ENCODE results near the gene GET4.
"Not testable (repeated sequence)": the region's sequence is repeated elsewhere in the genome, so short reads cannot be mapped to it uniquely, and the experiment has no call there.

GET4 gene

DNA sequence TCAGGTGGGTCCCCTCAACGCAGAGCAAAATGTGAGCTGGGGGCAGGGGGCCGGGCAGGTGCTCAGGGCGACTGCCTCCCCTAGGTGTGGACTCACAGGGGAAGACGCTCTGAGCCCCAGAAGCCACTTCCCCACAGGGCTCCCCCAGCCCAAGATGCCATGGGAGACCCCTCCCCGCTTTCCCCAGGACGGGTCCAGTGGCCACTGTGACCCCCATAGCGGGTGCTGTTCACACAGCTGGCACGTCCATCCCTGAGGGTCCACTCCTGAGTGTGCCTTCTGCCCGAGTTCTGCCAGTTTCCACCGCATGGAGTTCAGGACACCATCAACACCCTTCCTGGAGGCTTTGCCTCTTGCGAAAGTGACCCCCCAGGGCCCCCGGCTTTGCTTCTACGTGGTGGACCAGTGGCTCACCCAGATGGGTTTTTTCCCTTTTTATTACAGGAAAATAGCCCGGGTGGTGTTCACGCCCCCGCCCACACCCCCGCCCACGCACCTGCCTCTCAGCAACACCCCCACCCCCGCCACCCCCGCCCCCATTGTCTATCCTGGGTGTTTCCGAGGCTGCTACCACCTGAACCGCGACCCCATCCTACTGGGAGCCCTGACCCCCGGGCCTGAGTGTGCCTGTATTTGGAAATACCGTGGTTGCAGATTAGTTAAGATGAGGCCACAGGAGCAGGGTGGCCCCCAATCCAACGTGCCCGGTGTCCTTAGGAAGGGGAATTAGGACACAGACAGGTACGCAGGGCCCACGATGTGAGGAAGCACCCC is 46.2 kb downstream of the GET4 start:
- TF ChIP-seq, protein P1, sequence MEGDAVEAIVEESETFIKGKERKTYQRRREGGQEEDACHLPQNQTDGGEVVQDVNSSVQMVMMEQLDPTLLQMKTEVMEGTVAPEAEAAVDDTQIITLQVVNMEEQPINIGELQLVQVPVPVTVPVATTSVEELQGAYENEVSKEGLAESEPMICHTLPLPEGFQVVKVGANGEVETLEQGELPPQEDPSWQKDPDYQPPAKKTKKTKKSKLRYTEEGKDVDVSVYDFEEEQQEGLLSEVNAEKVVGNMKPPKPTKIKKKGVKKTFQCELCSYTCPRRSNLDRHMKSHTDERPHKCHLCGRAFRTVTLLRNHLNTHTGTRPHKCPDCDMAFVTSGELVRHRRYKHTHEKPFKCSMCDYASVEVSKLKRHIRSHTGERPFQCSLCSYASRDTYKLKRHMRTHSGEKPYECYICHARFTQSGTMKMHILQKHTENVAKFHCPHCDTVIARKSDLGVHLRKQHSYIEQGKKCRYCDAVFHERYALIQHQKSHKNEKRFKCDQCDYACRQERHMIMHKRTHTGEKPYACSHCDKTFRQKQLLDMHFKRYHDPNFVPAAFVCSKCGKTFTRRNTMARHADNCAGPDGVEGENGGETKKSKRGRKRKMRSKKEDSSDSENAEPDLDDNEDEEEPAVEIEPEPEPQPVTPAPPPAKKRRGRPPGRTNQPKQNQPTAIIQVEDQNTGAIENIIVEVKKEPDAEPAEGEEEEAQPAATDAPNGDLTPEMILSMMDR (conservative IDR thresholded peaks at IDR 0.05), result no peak
- H3K27ac ChIP-seq, result no peak overlapping the region

DNA sequence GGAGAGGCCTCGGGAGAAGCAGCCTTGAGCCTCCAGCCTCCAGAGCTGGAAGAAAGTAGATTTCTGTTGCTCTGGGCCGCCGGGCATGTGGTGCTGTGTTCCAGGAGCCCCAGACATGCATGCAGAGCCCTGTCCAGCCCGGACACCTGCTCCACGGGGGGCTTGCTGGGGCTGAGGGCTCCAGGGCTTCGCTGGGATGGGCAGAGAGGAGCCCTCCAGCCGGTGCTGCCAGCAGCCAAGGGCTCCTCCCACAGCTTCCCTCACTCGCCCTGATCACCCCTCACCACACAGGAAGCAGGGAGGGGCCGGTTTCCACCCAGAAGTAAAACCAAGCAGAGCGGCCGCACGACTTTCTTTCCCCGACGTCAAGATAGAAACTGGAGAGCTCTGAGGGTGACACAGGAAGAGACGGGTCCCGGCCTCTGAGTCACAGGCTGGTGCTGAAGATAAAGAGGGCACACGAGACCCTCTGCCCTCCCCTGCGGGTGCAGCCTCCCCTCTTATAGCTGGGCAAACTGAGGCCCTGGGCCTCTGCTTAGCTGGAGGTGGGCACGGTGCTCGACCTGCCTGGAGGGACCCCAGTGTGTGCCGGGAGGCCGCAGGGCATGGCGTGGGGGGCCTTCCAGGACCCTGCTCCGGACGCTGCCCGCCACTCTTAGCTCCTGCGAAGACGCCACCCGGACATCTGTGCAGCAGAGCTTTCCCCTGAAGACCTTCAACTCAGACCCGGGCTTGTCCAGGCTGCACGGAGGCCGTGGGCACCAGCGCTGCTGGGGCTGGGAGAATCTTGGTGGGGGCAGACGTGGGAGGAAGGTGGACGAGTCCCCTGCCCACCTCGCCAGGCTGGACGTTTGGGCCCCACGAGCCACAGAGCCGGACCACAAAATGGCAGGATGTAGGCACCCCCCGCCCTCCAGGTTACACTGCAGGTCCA is 47.0 kb downstream of the GET4 start:
- TF ChIP-seq, protein P1 (conservative IDR thresholded peaks at IDR 0.05), result no peak
- no peak overlapping the region for H3K27ac ChIP-seq

DNA sequence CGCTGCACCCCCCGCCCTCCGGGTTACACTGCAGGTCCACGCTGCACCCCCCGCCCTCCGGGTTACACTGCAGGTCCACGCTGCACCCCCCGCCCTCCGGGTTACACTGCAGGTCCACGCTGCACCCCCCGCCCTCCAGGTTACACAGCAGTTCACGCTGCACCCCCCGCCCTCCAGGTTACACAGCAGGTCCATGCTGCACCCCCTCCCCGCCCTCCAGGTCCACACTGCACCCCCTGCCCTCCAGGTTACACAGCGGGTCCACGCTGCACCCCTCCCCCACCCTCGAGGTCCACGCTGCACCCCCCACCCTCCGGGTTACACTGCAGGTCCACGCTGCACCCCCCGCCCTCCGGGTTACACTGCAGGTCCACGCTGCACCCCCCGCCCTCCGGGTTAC is 47.7 kb downstream of the GET4 start:
- H3K27ac ChIP-seq, result not testable (repeated sequence)

DNA sequence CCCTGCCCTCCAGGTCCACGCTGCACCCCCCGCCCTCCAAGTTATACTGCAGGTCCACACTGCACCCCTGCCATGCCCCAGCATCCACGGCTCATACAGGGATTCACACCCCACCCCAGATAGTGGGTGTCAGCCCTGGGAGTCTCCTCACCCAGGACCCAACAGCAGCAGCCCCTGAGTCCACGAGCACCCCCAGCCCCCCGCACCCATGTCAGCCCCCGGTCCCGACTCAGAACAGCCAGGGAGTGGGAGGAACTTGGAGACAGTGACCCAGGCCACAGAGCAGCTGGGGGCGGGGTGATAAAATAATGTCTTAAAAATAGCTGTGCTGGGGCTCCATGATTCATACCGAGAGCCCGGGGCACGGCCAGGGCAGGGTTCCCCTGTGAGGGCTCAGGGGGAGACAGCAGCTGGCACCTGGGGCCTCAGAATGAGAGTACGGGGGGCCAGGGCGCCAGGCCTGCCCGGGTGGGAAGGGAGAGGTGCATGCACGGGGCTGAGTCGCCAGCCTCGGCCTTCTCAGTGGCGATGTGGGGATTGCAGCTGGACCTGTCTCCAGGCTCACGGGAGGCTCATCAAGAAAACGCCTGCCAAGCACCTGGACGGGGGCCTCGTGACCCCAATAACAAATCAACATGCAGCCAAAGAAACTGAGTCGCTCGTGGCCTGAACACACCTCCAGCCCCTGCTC is 48.3 kb downstream of the GET4 start:
- no peak overlapping the region for H3K27ac ChIP-seq
- TF ChIP-seq, protein P1 (conservative IDR thresholded peaks at IDR 0.05), result no peak

DNA sequence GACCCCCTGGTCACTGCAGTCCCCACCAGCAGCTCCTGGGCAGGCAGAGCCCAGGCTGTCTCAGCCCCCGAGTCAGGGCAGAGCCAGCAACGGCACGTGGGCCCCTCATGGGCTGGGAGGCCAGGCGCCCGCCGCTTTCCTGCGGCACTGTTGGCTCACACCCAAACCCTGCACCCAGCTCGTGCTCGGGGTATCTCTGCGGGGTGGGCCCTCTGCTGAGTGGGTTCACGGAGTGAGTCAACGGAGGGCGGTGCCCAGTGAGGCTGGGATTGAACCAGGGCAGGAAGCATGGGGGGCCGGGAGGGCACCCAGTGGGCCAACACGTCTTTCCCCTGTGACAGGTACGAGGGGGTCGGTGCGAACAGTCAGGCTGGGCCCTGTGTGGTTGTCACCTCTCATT is 49.2 kb downstream of the GET4 start:
- H3K27ac ChIP-seq, result no peak overlapping the region
- TF ChIP-seq, protein P1 (conservative IDR thresholded peaks at IDR 0.05), result no peak

DNA sequence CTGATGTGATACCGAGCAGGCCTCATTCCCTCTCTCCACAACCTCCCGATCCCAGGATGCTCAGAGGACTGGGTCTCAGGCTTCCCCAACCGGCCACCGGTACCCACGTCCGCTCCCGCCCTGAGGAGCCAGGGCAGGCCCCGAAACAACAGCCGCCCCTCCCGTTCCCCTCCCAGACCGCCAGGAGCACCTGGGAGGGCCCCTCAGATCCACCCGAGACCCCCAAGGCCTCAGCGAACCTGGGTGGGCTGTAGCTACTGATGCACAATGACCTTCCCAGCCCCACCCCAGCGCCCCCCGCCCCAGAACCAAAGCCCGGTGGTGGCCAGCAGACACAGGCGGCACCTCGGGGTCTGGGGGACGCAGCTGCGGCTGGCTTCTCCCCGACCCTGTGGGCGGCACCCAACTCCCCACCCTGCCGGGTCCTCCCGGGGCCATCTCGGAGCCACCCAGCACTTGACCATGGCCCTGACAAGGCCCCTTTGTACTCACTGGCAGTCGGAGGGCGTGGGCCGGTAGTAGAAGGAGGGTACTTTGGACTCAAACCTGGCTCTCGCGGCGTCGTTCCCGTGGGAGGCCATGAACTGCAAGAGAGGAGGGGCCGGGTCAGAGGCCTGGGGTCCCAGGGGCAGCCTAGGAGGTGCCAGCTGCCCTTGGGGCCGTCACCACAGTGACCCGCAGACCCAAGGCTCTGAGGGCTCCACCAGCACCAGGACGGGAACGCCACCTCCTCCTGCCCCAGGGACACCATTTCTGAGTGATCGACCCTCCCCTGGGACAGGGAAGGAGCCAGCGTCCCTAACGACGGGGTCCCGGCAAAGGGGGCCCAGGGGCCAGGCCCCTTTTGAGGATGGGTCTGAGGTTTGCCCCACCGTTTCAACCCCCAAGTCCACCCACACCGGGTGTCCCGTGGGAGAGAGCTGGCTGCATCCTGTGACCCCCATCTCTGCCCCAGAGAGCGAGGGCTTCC is 50.0 kb downstream of the GET4 start:
- TF ChIP-seq, protein P1 (conservative IDR thresholded peaks at IDR 0.05), result no peak
- H3K27ac ChIP-seq, result no peak overlapping the region

DNA sequence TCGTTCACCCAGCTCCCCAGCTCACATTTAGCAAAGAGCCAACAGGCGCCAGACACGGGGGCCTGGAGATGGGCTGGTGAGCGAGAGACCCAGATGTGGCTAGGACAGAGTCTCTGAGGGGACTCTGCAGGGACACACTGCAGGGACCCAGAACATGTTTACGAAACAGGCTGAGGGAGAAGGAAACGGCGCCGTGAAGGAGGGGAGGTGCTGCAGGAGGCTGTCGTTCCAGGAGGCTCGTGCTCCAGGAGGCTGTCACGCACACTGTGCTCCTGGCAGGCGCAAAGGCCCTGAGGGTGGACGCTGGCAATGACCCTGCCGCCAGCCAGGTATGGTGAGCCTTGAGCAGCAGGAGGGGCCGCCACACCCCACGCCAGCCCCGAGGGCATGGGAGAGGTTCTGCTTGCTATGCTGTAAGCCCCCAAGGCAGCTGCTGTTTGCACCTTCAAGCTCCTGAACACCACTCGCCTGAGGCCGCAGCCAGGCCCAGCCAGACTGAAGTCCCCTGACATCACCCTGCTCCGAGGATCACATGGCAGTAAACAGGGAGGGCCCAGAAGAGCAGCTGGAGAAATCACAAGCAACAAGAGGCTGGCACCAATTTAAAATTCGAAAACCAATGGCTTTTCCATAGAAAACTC is 50.8 kb downstream of the GET4 start:
- TF ChIP-seq, protein P1 (conservative IDR thresholded peaks at IDR 0.05), result no peak
- H3K27ac ChIP-seq, result no peak overlapping the region

Data from VCaP (cell line).